ENCODE results near the gene GDF7.

GDF7 gene

GRCh38 chr2:20661421-20662307 is 5.3 kb upstream of the GDF7 start:
- peak; percentile 54 for DNase-seq (ENCODE audit: low read depth)

- no peak for DNase-seq (ENCODE audit: low read depth)
These were observed 4.5 kb upstream of the GDF7 start for GRCh38 chr2:20662308-20662937.

- no peak for DNase-seq (ENCODE audit: low read depth)
These were observed 3.5 kb upstream of the GDF7 start for GRCh38 chr2:20663196-20664070.

- DNase-seq (ENCODE audit: low read depth), result no peak
These were observed 2.9 kb upstream of the GDF7 start for GRCh38 chr2:20664071-20664390.

GRCh38 chr2:20664431-20665242 is 2.3 kb upstream of the GDF7 start:
- no peak for DNase-seq (ENCODE audit: low read depth)

- no peak for DNase-seq (ENCODE audit: low read depth)
These were observed 1.5 kb upstream of the GDF7 start for GRCh38 chr2:20665243-20666004.

GRCh38 chr2:20666005-20666303 is 990 bp upstream of the GDF7 start:
- no peak for DNase-seq (ENCODE audit: low read depth)

- DNase-seq (ENCODE audit: low read depth), result no peak
These were observed 197 bp downstream of the GDF7 start for GRCh38 chr2:20667151-20667530.

GRCh38 chr2:20667531-20668401 is 822 bp downstream of the GDF7 start:
- no peak for DNase-seq (ENCODE audit: low read depth)

GRCh38 chr2:20668451-20668850 is 1.5 kb downstream of the GDF7 start:
- no peak for DNase-seq (ENCODE audit: low read depth)

- DNase-seq (ENCODE audit: low read depth), result no peak
These were observed 2.0 kb downstream of the GDF7 start for GRCh38 chr2:20668871-20669475.

GRCh38 chr2:20669562-20670314 is 2.8 kb downstream of the GDF7 start:
- DNase-seq (ENCODE audit: low read depth), result no peak

- no peak for DNase-seq (ENCODE audit: low read depth)
These were observed 3.5 kb downstream of the GDF7 start for GRCh38 chr2:20670315-20671035.

- no peak for DNase-seq (ENCODE audit: low read depth)
These were observed 4.2 kb downstream of the GDF7 start for GRCh38 chr2:20671036-20671735.

- no peak for DNase-seq (ENCODE audit: low read depth)
These were observed 4.8 kb downstream of the GDF7 start for GRCh38 chr2:20671736-20672080.

GRCh38 chr2:20672201-20672951 is 5.4 kb downstream of the GDF7 start:
- no peak for DNase-seq (ENCODE audit: low read depth)

- no peak for DNase-seq (ENCODE audit: low read depth)
These were observed 6.9 kb downstream of the GDF7 start for GRCh38 chr2:20673686-20674308.

All from stromal cell of bone marrow (primary cell).